Measurements from ENCODE around the gene FBXO3. TPM values are rescaled to one million over a fixed set of nuclear protein-coding genes. Genes with fewer than 3 reads are reported as not detected.

The FBXO3 gene
- total and polyA plus RNA-seq, 2 experiments from 2014 or later: 12.5 to 28.4 TPM

DNA sequence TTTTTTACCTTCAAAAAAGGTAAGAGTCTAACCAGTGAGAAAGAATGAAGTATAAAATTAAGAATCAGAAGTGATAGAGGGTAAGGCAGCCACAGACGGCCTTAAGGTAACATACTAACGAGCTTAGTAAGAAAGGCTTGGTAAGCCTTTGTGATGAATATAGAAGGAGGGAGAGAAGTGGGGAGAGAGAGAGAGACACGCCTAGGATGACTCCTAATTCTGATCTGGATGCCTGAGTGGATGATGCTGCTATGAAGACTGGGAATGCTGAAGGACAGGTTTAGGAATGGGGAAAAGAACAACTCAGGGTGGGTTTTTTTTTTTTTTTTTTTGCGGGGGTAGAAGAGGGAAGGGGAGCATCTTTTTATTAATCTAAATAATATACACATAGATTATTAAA lies 4.8 kb downstream of the FBXO3 start:
- Mint-ChIP-seq H3K9me3 (no peaks in the 10 kb centered on the region), H3K4me3 (no peak overlapping the region), H3K27ac (no peak overlapping the region), H3K27me3 (ENCODE audit: insufficient read depth, low read depth, poor library complexity) (peaks cover 7% of the 10 kb centered on the region), H3K36me3 (ENCODE audit: low read depth) (peaks cover 4% of the 10 kb centered on the region; the same call in 2 of the 3 replicates), H3K4me1 (peaks cover 6% of the 10 kb centered on the region)
- DNase-seq (ENCODE audit: low spot score) (no peak), ATAC-seq (no peak)
- TF ChIP-seq POLR2AphosphoS5 (IDR thresholded peaks at IDR 0.05; ENCODE audit: low read depth): no peak
- no peak for TF ChIP-seq NANOG (IDR thresholded peaks at IDR 0.05; ENCODE audit: borderline replicate concordance)
- TF ChIP-seq ZNF331 (CRISPR knock-in tag; IDR thresholded peaks at IDR 0.05; ENCODE audit: low read depth): no peak
- no peak for TF ChIP-seq EZH2 (IDR thresholded peaks at IDR 0.05; ENCODE audit: low read depth, unreplicated experiment)
- no peak for TF ChIP-seq ZNF114 (CRISPR knock-in tag; IDR thresholded peaks at IDR 0.05)
- TF ChIP-seq STAT1 (IDR thresholded peaks at IDR 0.05; ENCODE audit: unreplicated experiment): no peak
- no peak for TF ChIP-seq CREB1 (CRISPR knock-in tag; IDR thresholded peaks at IDR 0.05; ENCODE audit: low read depth)
- TF ChIP-seq, protein P1, sequence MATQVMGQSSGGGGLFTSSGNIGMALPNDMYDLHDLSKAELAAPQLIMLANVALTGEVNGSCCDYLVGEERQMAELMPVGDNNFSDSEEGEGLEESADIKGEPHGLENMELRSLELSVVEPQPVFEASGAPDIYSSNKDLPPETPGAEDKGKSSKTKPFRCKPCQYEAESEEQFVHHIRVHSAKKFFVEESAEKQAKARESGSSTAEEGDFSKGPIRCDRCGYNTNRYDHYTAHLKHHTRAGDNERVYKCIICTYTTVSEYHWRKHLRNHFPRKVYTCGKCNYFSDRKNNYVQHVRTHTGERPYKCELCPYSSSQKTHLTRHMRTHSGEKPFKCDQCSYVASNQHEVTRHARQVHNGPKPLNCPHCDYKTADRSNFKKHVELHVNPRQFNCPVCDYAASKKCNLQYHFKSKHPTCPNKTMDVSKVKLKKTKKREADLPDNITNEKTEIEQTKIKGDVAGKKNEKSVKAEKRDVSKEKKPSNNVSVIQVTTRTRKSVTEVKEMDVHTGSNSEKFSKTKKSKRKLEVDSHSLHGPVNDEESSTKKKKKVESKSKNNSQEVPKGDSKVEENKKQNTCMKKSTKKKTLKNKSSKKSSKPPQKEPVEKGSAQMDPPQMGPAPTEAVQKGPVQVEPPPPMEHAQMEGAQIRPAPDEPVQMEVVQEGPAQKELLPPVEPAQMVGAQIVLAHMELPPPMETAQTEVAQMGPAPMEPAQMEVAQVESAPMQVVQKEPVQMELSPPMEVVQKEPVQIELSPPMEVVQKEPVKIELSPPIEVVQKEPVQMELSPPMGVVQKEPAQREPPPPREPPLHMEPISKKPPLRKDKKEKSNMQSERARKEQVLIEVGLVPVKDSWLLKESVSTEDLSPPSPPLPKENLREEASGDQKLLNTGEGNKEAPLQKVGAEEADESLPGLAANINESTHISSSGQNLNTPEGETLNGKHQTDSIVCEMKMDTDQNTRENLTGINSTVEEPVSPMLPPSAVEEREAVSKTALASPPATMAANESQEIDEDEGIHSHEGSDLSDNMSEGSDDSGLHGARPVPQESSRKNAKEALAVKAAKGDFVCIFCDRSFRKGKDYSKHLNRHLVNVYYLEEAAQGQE (IDR thresholded peaks at IDR 0.05; ENCODE audit: unreplicated experiment): no peak
- TF ChIP-seq EZH2phosphoT487 (IDR thresholded peaks at IDR 0.05; ENCODE audit: unreplicated experiment): no peak
- no peak for TF ChIP-seq JUNB (IDR thresholded peaks at IDR 0.05; ENCODE audit: unreplicated experiment)
- TF ChIP-seq, protein P2, sequence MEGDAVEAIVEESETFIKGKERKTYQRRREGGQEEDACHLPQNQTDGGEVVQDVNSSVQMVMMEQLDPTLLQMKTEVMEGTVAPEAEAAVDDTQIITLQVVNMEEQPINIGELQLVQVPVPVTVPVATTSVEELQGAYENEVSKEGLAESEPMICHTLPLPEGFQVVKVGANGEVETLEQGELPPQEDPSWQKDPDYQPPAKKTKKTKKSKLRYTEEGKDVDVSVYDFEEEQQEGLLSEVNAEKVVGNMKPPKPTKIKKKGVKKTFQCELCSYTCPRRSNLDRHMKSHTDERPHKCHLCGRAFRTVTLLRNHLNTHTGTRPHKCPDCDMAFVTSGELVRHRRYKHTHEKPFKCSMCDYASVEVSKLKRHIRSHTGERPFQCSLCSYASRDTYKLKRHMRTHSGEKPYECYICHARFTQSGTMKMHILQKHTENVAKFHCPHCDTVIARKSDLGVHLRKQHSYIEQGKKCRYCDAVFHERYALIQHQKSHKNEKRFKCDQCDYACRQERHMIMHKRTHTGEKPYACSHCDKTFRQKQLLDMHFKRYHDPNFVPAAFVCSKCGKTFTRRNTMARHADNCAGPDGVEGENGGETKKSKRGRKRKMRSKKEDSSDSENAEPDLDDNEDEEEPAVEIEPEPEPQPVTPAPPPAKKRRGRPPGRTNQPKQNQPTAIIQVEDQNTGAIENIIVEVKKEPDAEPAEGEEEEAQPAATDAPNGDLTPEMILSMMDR (conservative IDR thresholded peaks at IDR 0.05; ENCODE audit: low read depth in 2 of 2): no peak
- TF ChIP-seq, protein P3, sequence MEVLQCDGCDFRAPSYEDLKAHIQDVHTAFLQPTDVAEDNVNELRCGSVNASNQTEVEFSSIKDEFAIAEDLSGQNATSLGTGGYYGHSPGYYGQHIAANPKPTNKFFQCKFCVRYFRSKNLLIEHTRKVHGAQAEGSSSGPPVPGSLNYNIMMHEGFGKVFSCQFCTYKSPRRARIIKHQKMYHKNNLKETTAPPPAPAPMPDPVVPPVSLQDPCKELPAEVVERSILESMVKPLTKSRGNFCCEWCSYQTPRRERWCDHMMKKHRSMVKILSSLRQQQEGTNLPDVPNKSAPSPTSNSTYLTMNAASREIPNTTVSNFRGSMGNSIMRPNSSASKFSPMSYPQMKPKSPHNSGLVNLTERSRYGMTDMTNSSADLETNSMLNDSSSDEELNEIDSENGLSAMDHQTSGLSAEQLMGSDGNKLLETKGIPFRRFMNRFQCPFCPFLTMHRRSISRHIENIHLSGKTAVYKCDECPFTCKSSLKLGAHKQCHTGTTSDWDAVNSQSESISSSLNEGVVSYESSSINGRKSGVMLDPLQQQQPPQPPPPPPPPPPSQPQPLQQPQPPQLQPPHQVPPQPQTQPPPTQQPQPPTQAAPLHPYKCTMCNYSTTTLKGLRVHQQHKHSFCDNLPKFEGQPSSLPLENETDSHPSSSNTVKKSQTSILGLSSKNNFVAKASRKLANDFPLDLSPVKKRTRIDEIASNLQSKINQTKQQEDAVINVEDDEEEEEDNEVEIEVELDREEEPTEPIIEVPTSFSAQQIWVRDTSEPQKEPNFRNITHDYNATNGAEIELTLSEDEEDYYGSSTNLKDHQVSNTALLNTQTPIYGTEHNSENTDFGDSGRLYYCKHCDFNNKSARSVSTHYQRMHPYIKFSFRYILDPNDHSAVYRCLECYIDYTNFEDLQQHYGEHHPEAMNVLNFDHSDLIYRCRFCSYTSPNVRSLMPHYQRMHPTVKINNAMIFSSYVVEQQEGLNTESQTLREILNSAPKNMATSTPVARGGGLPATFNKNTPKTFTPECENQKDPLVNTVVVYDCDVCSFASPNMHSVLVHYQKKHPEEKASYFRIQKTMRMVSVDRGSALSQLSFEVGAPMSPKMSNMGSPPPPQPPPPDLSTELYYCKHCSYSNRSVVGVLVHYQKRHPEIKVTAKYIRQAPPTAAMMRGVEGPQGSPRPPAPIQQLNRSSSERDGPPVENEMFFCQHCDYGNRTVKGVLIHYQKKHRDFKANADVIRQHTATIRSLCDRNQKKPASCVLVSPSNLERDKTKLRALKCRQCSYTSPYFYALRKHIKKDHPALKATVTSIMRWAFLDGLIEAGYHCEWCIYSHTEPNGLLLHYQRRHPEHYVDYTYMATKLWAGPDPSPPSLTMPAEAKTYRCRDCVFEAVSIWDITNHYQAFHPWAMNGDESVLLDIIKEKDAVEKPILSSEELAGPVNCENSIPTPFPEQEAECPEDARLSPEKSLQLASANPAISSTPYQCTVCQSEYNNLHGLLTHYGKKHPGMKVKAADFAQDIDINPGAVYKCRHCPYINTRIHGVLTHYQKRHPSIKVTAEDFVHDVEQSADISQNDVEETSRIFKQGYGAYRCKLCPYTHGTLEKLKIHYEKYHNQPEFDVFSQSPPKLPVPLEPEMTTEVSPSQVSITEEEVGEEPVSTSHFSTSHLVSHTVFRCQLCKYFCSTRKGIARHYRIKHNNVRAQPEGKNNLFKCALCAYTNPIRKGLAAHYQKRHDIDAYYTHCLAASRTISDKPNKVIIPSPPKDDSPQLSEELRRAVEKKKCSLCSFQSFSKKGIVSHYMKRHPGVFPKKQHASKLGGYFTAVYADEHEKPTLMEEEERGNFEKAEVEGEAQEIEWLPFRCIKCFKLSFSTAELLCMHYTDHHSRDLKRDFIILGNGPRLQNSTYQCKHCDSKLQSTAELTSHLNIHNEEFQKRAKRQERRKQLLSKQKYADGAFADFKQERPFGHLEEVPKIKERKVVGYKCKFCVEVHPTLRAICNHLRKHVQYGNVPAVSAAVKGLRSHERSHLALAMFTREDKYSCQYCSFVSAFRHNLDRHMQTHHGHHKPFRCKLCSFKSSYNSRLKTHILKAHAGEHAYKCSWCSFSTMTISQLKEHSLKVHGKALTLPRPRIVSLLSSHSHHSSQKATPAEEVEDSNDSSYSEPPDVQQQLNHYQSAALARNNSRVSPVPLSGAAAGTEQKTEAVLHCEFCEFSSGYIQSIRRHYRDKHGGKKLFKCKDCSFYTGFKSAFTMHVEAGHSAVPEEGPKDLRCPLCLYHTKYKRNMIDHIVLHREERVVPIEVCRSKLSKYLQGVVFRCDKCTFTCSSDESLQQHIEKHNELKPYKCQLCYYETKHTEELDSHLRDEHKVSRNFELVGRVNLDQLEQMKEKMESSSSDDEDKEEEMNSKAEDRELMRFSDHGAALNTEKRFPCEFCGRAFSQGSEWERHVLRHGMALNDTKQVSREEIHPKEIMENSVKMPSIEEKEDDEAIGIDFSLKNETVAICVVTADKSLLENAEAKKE (CRISPR knock-in tag; IDR thresholded peaks at IDR 0.05): no peak
- TF ChIP-seq, protein P4, sequence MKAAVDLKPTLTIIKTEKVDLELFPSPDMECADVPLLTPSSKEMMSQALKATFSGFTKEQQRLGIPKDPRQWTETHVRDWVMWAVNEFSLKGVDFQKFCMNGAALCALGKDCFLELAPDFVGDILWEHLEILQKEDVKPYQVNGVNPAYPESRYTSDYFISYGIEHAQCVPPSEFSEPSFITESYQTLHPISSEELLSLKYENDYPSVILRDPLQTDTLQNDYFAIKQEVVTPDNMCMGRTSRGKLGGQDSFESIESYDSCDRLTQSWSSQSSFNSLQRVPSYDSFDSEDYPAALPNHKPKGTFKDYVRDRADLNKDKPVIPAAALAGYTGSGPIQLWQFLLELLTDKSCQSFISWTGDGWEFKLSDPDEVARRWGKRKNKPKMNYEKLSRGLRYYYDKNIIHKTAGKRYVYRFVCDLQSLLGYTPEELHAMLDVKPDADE (IDR thresholded peaks at IDR 0.05): no peak
- Histone ChIP-seq H3K4me1 (ENCODE audit: insufficient read depth) (peaks cover 4% of the 10 kb centered on the region; the same call in 1 of the 2 replicates), H4K20me1 (replicated peaks; ENCODE audit: insufficient read depth) (peaks cover 20% of the 10 kb centered on the region), H3K79me2 (replicated peaks; ENCODE audit: insufficient read depth) (peaks cover 20% of the 10 kb centered on the region), H3K9me2 (ENCODE audit: insufficient read depth) (no peaks in the 10 kb centered on the region), H3K4me2 (no peak overlapping the region), H2AFZ (no peak overlapping the region), H3K36me3 (ENCODE audit: insufficient read depth) (no peaks in the 10 kb centered on the region; the same call in 1 of the 2 replicates), H3K27me3 (ENCODE audit: insufficient read depth) (peaks cover 12% of the 10 kb centered on the region), H3K27ac (ENCODE audit: low read depth) (no peak overlapping the region), H3F3A (replicated peaks; ENCODE audit: low read depth) (no peaks in the 10 kb centered on the region), H3K4me3 (no peak overlapping the region)
